Stimulated activated CD8-positive, alpha-beta memory T cell treated with anti-CD3 and anti-CD28 coated beads, Interleukin-2, amount 100 ng/mL, for 1 hour (primary cell): ENCODE results near the gene ATP8B2.

ENCODE experiments used
- DNase-seq, 2 donors: peaks; one replicate each; pipeline ENCODE4 v3.0.0-alpha.2; 2020; ENCODE audit warnings: low read depth in 2 of 2

ATP8B2 gene

GRCh38 chr1:154398678-154399077 lies 73.4 kb downstream of the ATP8B2 start:
- DNase-seq, result no peak

DNA sequence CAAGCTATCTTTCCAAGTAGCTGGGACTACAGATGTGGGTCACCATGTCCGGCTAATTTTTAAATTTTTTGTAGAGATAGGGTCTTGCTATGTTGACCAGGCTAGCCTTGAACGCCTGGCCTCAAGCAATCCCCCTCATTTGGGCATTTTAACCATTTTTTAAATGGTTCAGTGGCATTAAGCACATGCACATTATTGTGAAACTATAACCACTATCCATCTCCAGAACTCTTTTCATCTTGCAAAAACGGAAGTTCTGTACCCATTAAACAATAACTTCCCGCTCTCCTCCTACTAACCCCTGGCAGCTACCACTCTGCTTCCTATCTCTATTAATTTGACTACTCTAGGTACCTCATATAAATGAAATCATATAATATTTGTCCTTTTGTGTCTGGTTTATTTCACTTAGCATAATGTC lies 75.1 kb downstream of the ATP8B2 start:
- DNase-seq, result no peak
